K562 (cell line): ENCODE measurements around the gene JAKMIP1. TPM values are rescaled to one million over a fixed set of nuclear protein-coding genes. Genes with fewer than 3 reads are reported as not detected.

Experiments used
- CBFB ChIP-seq: sonication (generic); formaldehyde crosslinking; IDR thresholded peaks from 2 replicates; pipeline ENCODE4 v1.4.0; 2020; ENCODE audit warnings: mild to moderate bottlenecking, missing genetic modification reagents
- CBX3 ChIP-seq, 2 experiments: IDR thresholded peaks; 1 replicate in 1 of 2; 2 replicates in 1 of 2; pipeline ENCODE4 v1.6.1; 2012; ENCODE audit warnings: inconsistent platforms in 2 of 2, low read length in 2 of 2, borderline replicate concordance in 1 of 2, control low read depth in 1 of 2
- LEF1 ChIP-seq: fragments of 450-650 bp; IDR thresholded peaks from 2 replicates; pipeline ENCODE4 v1.6.1; 2016; ENCODE audit warnings: mild to moderate bottlenecking
- MAFG ChIP-seq: fragments of 450-650 bp; conservative IDR thresholded peaks from 2 replicates; pipeline ENCODE4 v1.6.1; 2016; ENCODE audit warnings: missing genetic modification characterization, missing compliant biosample characterization
- NEUROD1 ChIP-seq: fragments of 150-350 bp; IDR thresholded peaks from 2 replicates; pipeline ENCODE4 v1.6.1; 2014; ENCODE audit warnings: borderline replicate concordance, low read length, low read depth; ENCODE audit not compliant: partially characterized antibody
- NKRF ChIP-seq: fragments of 450-650 bp; IDR thresholded peaks from 2 replicates; pipeline ENCODE4 v1.6.1; 2016; ENCODE audit warnings: borderline replicate concordance
- TAF1 ChIP-seq: IDR thresholded peaks from 2 replicates; pipeline ENCODE4 v1.6.1; 2011; ENCODE audit warnings: mild to moderate bottlenecking, low read length, moderate library complexity; ENCODE audit not compliant: insufficient read depth, control insufficient read depth, severe bottlenecking; ENCODE audit errors: extremely low read depth
- TEAD4 ChIP-seq, 2 experiments: sonication (generic) in 1 of 2; formaldehyde crosslinking in 1 of 2; IDR thresholded peaks; 2 replicates each; pipeline versions ENCODE4 v1.6.1 to v1.8.0; 2012 to 2022; ENCODE audit warnings: borderline replicate concordance in 1 of 2, inconsistent platforms in 1 of 2, low read length in 1 of 2, mild to moderate bottlenecking in 1 of 2, missing genetic modification reagents in 1 of 2
- TRIM28 ChIP-seq: fragments of 450-650 bp; IDR thresholded peaks from 2 replicates; pipeline ENCODE4 v1.6.1; 2017
- WHSC1 ChIP-seq: IDR thresholded peaks from one replicate; pipeline ENCODE4 v1.6.1; 2012; ENCODE audit warnings: low read length, control low read depth, inconsistent platforms
- ZNF518B ChIP-seq: fragments of 250-450 bp; sonication (Bioruptor Pico); IDR thresholded peaks from 2 replicates; pipeline ENCODE4 v1.5.0; 2021; ENCODE audit warnings: mild to moderate bottlenecking, moderate library complexity
- ZNF57 ChIP-seq: fragments of 450-650 bp; formaldehyde crosslinking; IDR thresholded peaks from 2 replicates; pipeline ENCODE4 v1.4.0; 2020; ENCODE audit warnings: mild to moderate bottlenecking, moderate library complexity
- ZNF79 ChIP-seq: fragments of 250-450 bp; sonication (Bioruptor Pico); IDR thresholded peaks from 2 replicates; pipeline ENCODE4 v1.4.0; 2020; ENCODE audit warnings: low read depth, mild to moderate bottlenecking, moderate library complexity
- polyA plus RNA-seq, 8 experiments: library from polyadenylated mRNA; depleted of rRNA in 4 of 8; stranded (reverse) in 5 of 8; unstranded in 3 of 8; fragments of >200 nt; fragmentation: Nextera tagmentation in 2 of 8; fragmentation: Illumina TruSeq in 1 of 8; extraction: Ambion mirVana in 2 of 8; extraction: Trizol in 1 of 8; gene quantifications; 2 replicates each; pipeline versions ENCODE4 v1.2.1 to v1.2.3, GENCODE V29; 2011 to 2014; ENCODE audit warnings: inconsistent platforms in 1 of 8, missing spikeins in 1 of 8
- total RNA-seq, 7 experiments: library from RNA; depleted of rRNA in 6 of 7; stranded (reverse); fragments of >200 nt in 6 of 7; fragmentation: Illumina TruSeq in 2 of 7; extraction: Trizol in 2 of 7; gene quantifications; 2 replicates each; pipeline versions ENCODE4 v1.2.1 to v1.2.3, GENCODE V29; 2011 to 2021; ENCODE audit warnings: low replicate concordance in 1 of 7
- TF ChIP-seq, protein P1 (sequence below): sonication (generic); formaldehyde crosslinking; IDR thresholded peaks from 2 replicates; pipeline ENCODE4 v1.4.0; 2020; ENCODE audit warnings: mild to moderate bottlenecking, missing genetic modification reagents
- TF ChIP-seq, protein P2 (sequence below), 3 experiments: IDR thresholded peaks in 2 of 3; conservative IDR thresholded peaks in 1 of 3; 2 replicates each; pipeline ENCODE4 v1.5.1; 2011 to 2012; ENCODE audit warnings: low read length in 3 of 3, mild to moderate bottlenecking in 3 of 3, control low read depth in 2 of 3, improper control_type of control experiment in 1 of 3, inconsistent platforms in 1 of 3, low read depth in 1 of 3, mixed read lengths in 1 of 3, moderate library complexity in 1 of 3; ENCODE audit not compliant: insufficient read depth in 2 of 3
- TF ChIP-seq, protein P3 (sequence below): fragments of 450-650 bp; formaldehyde crosslinking; IDR thresholded peaks from 2 replicates; pipeline ENCODE4 v1.4.0; 2020; ENCODE audit warnings: mild to moderate bottlenecking, moderate library complexity

The JAKMIP1 gene
- total and polyA plus RNA-seq, 9 of the 15 experiments (the other 6 are each of a cell fraction or from before 2014, with no cell fraction given) = not detected

DNA sequence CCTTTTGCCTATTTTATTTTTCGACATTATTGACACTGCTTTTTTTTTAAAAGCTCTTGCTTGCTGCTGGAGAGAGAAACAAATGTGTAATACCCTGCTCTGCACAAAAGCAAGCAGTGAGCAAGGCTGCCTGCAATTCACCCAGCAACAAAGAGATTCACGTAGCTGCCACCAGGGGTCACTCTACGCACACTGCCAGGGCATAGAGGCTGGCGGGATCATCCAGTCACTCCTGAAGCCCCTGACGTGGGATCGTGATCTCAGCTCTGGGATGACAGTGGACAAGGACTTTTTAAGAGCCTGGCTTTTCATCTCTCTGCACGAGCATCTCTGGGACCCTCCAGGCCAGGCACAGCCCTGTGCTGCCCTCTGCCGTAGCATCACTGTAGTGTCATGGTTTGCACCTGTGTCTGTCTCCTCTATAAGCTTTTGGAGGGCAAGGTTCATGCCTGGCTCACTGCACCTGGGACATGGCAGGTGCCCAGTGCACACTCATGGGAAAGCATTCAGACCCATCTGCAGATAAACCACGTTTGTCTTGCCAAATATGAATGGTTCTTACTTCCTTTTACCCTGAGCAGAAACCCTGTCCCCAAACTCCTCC lies 201.9 kb downstream of the JAKMIP1 start (continued):
- TF ChIP-seq NKRF = no peak
- no peak for TF ChIP-seq CBFB (CRISPR knock-in tag)
- TF ChIP-seq, protein P1, sequence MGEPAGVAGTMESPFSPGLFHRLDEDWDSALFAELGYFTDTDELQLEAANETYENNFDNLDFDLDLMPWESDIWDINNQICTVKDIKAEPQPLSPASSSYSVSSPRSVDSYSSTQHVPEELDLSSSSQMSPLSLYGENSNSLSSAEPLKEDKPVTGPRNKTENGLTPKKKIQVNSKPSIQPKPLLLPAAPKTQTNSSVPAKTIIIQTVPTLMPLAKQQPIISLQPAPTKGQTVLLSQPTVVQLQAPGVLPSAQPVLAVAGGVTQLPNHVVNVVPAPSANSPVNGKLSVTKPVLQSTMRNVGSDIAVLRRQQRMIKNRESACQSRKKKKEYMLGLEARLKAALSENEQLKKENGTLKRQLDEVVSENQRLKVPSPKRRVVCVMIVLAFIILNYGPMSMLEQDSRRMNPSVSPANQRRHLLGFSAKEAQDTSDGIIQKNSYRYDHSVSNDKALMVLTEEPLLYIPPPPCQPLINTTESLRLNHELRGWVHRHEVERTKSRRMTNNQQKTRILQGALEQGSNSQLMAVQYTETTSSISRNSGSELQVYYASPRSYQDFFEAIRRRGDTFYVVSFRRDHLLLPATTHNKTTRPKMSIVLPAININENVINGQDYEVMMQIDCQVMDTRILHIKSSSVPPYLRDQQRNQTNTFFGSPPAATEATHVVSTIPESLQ (CRISPR knock-in tag) = no peak
- TF ChIP-seq LEF1 = no peak
- no peak for TF ChIP-seq WHSC1
- peak; percentile 28; the same call in 1 of the 2 replicates for TF ChIP-seq TEAD4 (IDR thresholded peaks at IDR 0.05; ENCODE audit: low read length)
- no peak for TF ChIP-seq TEAD4 (CRISPR knock-in tag; IDR thresholded peaks at IDR 0.05; ENCODE audit: borderline replicate concordance)
- no peak for TF ChIP-seq ZNF57 (CRISPR knock-in tag)
- TF ChIP-seq TAF1 = no peak
- TF ChIP-seq MAFG (tag) = no peak
- TF ChIP-seq ZNF518B (CRISPR knock-in tag) = no peak
- TF ChIP-seq, protein P2, sequence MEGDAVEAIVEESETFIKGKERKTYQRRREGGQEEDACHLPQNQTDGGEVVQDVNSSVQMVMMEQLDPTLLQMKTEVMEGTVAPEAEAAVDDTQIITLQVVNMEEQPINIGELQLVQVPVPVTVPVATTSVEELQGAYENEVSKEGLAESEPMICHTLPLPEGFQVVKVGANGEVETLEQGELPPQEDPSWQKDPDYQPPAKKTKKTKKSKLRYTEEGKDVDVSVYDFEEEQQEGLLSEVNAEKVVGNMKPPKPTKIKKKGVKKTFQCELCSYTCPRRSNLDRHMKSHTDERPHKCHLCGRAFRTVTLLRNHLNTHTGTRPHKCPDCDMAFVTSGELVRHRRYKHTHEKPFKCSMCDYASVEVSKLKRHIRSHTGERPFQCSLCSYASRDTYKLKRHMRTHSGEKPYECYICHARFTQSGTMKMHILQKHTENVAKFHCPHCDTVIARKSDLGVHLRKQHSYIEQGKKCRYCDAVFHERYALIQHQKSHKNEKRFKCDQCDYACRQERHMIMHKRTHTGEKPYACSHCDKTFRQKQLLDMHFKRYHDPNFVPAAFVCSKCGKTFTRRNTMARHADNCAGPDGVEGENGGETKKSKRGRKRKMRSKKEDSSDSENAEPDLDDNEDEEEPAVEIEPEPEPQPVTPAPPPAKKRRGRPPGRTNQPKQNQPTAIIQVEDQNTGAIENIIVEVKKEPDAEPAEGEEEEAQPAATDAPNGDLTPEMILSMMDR (IDR thresholded peaks at IDR 0.05 in 2 of 3, conservative IDR thresholded peaks at IDR 0.05 in 1 of 3; ENCODE audit: insufficient read depth in 2 of 3, low read depth in 1 of 3, low read length in 3 of 3) = peak; percentile 91 to 98 (median 94)
- TF ChIP-seq, protein P3, sequence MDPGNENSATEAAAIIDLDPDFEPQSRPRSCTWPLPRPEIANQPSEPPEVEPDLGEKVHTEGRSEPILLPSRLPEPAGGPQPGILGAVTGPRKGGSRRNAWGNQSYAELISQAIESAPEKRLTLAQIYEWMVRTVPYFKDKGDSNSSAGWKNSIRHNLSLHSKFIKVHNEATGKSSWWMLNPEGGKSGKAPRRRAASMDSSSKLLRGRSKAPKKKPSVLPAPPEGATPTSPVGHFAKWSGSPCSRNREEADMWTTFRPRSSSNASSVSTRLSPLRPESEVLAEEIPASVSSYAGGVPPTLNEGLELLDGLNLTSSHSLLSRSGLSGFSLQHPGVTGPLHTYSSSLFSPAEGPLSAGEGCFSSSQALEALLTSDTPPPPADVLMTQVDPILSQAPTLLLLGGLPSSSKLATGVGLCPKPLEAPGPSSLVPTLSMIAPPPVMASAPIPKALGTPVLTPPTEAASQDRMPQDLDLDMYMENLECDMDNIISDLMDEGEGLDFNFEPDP = no peak
- no peak for TF ChIP-seq CBX3 (IDR thresholded peaks at IDR 0.05; ENCODE audit: borderline replicate concordance in 1 of 2, low read length in 2 of 2)
- no peak for TF ChIP-seq ZNF79
- TF ChIP-seq TRIM28 = no peak
- no peak for TF ChIP-seq NEUROD1
